Keratinocyte (primary cell): Measurements from ENCODE around the gene TMUB1. TPM values are rescaled to one million over a fixed set of nuclear protein-coding genes. Genes with fewer than 3 reads are reported as not detected.

Experiments
- DNase-seq: peaks from one replicate; pipeline ENCODE4 v3.0.0-alpha.2; 2011; ENCODE audit warnings: low read depth, missing footprints, low spot score
- FAIRE-seq: peaks from 2 replicates; lab custom pipeline; 2011; peaks lifted over from hg19 to GRCh38; lab: Jason Lieb, UNC
- H2AFZ ChIP-seq: 2 replicates; pipeline ENCODE4 v1.6.0; 2012; ENCODE audit warnings: low read length, control low read depth, inconsistent platforms; ENCODE audit not compliant: control insufficient read depth
- H3K27ac ChIP-seq: 2 replicates; pipeline ENCODE4 v1.5.1; 2011; ENCODE audit warnings: low read length; ENCODE audit not compliant: control insufficient read depth, insufficient read depth
- H3K27me3 ChIP-seq: 3 replicates; pipeline ENCODE4 v1.6.0; 2011; ENCODE audit warnings: low read length; ENCODE audit not compliant: control insufficient read depth, insufficient read depth; ENCODE audit errors: extremely low read depth
- H3K36me3 ChIP-seq, 2 experiments: 2 replicates in 1 of 2; 3 replicates in 1 of 2; pipeline ENCODE4 v1.5.1; 2011; ENCODE audit warnings: low read length in 2 of 2, mild to moderate bottlenecking in 1 of 2; ENCODE audit not compliant: control insufficient read depth in 2 of 2, insufficient read depth in 2 of 2; ENCODE audit errors: extremely low read depth in 1 of 2
- H3K4me1 ChIP-seq: 3 replicates; pipeline ENCODE4 v1.5.1; 2011; ENCODE audit warnings: low read length; ENCODE audit not compliant: control insufficient read depth, insufficient read depth; ENCODE audit errors: extremely low read depth
- H3K4me2 ChIP-seq: 3 replicates; pipeline ENCODE4 v1.6.0; 2011; ENCODE audit warnings: low read depth, low read length; ENCODE audit not compliant: control insufficient read depth, insufficient read depth; ENCODE audit errors: extremely low read depth
- H3K4me3 ChIP-seq, 3 experiments: fragments of 200-600 bp in 1 of 3; sonication (generic) in 1 of 3; 2 replicates in 2 of 3; 3 replicates in 1 of 3; pipeline ENCODE4 v1.5.1; 2011 to 2016; ENCODE audit warnings: low read length in 3 of 3, mild to moderate bottlenecking in 3 of 3, control low read depth in 2 of 3, inconsistent platforms in 1 of 3, low read depth in 1 of 3, mixed read lengths in 1 of 3, mixed run types in 1 of 3, moderate library complexity in 1 of 3; ENCODE audit not compliant: control insufficient read depth in 2 of 3, insufficient read depth in 2 of 3; ENCODE audit errors: extremely low read depth in 1 of 3
- H3K79me2 ChIP-seq: 2 replicates; pipeline ENCODE4 v1.6.0; 2012; ENCODE audit warnings: low read length; ENCODE audit not compliant: control insufficient read depth, insufficient read depth
- H3K9ac ChIP-seq: 3 replicates; pipeline ENCODE4 v1.6.0; 2011; ENCODE audit warnings: low read length; ENCODE audit not compliant: control insufficient read depth, insufficient read depth; ENCODE audit errors: extremely low read depth
- H3K9me1 ChIP-seq: 3 replicates; pipeline ENCODE4 v1.6.0; 2011; ENCODE audit warnings: low read length; ENCODE audit not compliant: control insufficient read depth, insufficient read depth; ENCODE audit errors: extremely low read depth
- H3K9me3 ChIP-seq: 2 replicates; pipeline ENCODE4 v1.5.1; 2012; ENCODE audit warnings: low read depth, low read length; ENCODE audit not compliant: control insufficient read depth
- H4K20me1 ChIP-seq: 3 replicates; pipeline ENCODE4 v1.6.0; 2011; ENCODE audit warnings: low read length; ENCODE audit not compliant: control insufficient read depth, insufficient read depth; ENCODE audit errors: extremely low read depth
- CTCF ChIP-seq, 3 experiments: IDR thresholded peaks in 1 of 3; conservative IDR thresholded peaks in 1 of 3; optimal IDR thresholded peaks in 1 of 3; 2 replicates in 2 of 3; 3 replicates in 1 of 3; pipeline versions ENCODE3 to v1.5.1; 2011; ENCODE audit warnings: low read length in 3 of 3, mild to moderate bottlenecking in 3 of 3, moderate library complexity in 2 of 3, control low read depth in 1 of 3, inconsistent platforms in 1 of 3; ENCODE audit not compliant: insufficient read depth in 2 of 3; ENCODE audit errors: extremely low read depth in 1 of 3
- EZH2 ChIP-seq: IDR thresholded peaks from one replicate; pipeline ENCODE4 v1.6.1; 2012; ENCODE audit warnings: inconsistent platforms, mild to moderate bottlenecking, low read length, moderate library complexity
- dilution Hi-C: fragments of 300-500 bp; cut with MboI; formaldehyde crosslinking; loops from one replicate; pipeline ENCODE4 v1.7.0; 2020; ENCODE audit warnings: low sequenced_read_pairs; ENCODE audit not compliant: extremely low pct_ligation_motif_present
- polyA plus RNA-seq, 5 experiments: library from polyadenylated mRNA; depleted of rRNA in 3 of 5; stranded (reverse) in 3 of 5; stranded (forward) in 1 of 5; unstranded in 1 of 5; fragments of >200 nt; gene quantifications; 1 replicate in 1 of 5; 2 replicates in 3 of 5; 3 replicates in 1 of 5; pipeline versions ENCODE4 v1.2.1 to v1.2.3, GENCODE V29; 2011 to 2012; ENCODE audit warnings: missing spikeins in 2 of 5, low read depth in 1 of 5, low replicate concordance in 1 of 5

TMUB1 gene
- polyA plus RNA-seq, 1 donor (not counting 4 experiments of a cell fraction or from before 2014, with no cell fraction given): 12.2 TPM

DNA sequence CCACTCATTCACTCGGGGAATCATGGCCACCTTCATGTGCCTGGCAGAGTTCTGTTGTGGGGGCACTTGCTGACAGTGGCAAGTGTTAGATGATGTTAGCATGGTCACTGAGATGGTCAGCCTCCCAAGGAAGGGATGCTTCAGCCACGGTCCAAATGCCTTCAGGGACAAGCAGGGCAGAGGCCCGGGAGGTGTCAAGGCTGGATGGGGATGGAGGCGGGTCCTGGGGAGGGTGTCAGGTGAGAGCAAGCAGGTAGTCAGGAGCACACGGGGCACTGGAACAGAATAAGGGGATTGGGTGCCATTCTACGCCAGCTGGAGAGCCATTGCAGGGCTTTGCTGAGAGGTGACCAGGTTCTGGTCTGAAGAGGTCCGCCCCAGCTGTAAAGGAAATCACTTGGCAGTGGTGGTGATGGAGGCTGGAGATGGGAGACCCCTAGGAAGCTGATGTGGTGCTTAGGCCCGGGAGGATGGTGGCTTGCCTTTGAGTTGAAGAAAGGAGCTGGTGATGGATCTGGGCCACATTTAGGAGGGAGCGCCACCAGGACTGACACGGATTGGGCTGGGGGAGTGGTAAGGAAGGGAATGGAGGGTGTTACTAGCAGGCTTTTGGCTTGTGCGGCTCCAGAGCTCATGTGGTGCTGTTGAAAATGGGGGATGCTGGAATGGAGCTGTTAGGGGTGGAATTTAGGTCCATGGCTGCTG lies 27.1 kb upstream of the TMUB1 start:
- no peak overlapping the region for H2AFZ ChIP-seq
- H3K9me3 ChIP-seq: no peaks in the 10 kb centered on the region
- no peaks in the 10 kb centered on the region for H3K9me1 ChIP-seq
- H3K27me3 ChIP-seq: no peaks in the 10 kb centered on the region
- H3K36me3 ChIP-seq: peaks cover 0 to 2% of the 10 kb centered on the region in 2 experiments
- H3K9ac ChIP-seq: no peak overlapping the region
- dilution Hi-C loops: no loop called here
- FAIRE-seq (no peak), DNase-seq (no peak)
- no peak overlapping the region for H3K4me2 ChIP-seq
- TF ChIP-seq EZH2 (no peak), CTCF (optimal IDR thresholded peaks at IDR 0.05 in 1 of 3, IDR thresholded peaks at IDR 0.05 in 1 of 3, conservative IDR thresholded peaks at IDR 0.05 in 1 of 3; ENCODE audit: extremely low read depth in 1 of 3, insufficient read depth in 2 of 3, low read length in 3 of 3) (no peak)
- peaks cover 22% of the 10 kb centered on the region for H3K4me1 ChIP-seq
- no peak overlapping the region for H3K27ac ChIP-seq
- no peak overlapping the region for H3K4me3 ChIP-seq
- H4K20me1 ChIP-seq: peaks cover 6% of the 10 kb centered on the region
- H3K79me2 ChIP-seq: peaks cover 44% of the 10 kb centered on the region

- no peaks in the 10 kb centered on the region for H3K9me3 ChIP-seq
- H3K9me1 ChIP-seq: no peaks in the 10 kb centered on the region
- H3K4me1 ChIP-seq: peaks cover 22% of the 10 kb centered on the region
- TF ChIP-seq CTCF (optimal IDR thresholded peaks at IDR 0.05 in 1 of 3, IDR thresholded peaks at IDR 0.05 in 1 of 3, conservative IDR thresholded peaks at IDR 0.05 in 1 of 3; ENCODE audit: extremely low read depth in 1 of 3, insufficient read depth in 2 of 3, low read length in 3 of 3) (no peak), EZH2 (no peak)
- H3K4me3 ChIP-seq: no peak overlapping the region
- DNase-seq (no peak), FAIRE-seq (no peak)
- H3K27ac ChIP-seq: no peak overlapping the region
- no peaks in the 10 kb centered on the region for H3K27me3 ChIP-seq
- dilution Hi-C loops: no loop called here
- peaks cover 6% of the 10 kb centered on the region for H4K20me1 ChIP-seq
- H3K79me2 ChIP-seq: peaks cover 45% of the 10 kb centered on the region
- no peak overlapping the region for H3K9ac ChIP-seq
- peaks cover 0 to 2% of the 10 kb centered on the region in 2 experiments for H3K36me3 ChIP-seq
- H3K4me2 ChIP-seq: no peak overlapping the region
- H2AFZ ChIP-seq: no peak overlapping the region
These were observed 26.1 kb upstream of the TMUB1 start for GRCh38 chr7:151109094-151110048.
